Measurements from ENCODE around the gene GPR142. TPM values are rescaled to one million over a fixed set of nuclear protein-coding genes. Genes with fewer than 3 reads are reported as not detected.

GPR142 gene
- total and polyA plus RNA-seq, 2 of the 13 experiments (the other 11 are each of a cell fraction or from before 2014, with no cell fraction given), result not detected

DNA sequence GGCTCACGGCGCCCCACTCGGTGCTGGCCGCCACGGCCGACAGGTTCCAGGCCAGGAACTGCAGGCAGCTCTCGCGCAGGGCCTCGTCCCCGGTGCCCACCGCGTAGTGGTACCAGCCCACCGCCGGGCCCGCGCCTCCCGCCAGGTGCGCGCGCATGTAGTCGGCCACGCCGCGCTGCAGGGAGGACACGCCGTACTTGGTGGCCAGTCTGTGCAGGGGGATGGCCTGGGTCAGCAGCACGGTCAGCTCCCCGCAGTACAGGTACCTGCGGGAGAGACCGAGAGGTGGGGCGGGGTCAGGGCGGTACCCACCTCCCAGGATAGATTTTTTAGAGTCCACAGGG, 9.9 kb upstream of the GPR142 start:
- Histone ChIP-seq H4K20me1 (ENCODE audit: insufficient read depth, low read length) (peaks cover 3% of the 10 kb centered on the region; the same call in 1 of the 2 replicates), H3K9me3 (ENCODE audit: low read length) (no peaks in the 10 kb centered on the region), H3K9ac (ENCODE audit: insufficient read depth, low read depth, low read length) (no peak overlapping the region), H3K4me1 (ENCODE audit: insufficient read depth, low read length) (no peaks in the 10 kb centered on the region), H3K27ac (ENCODE audit: extremely low read length, insufficient read depth, low read length) (no peak overlapping the region), H3K27me3 (ENCODE audit: control insufficient read depth in 1 of 2, insufficient read depth in 2 of 2, low read length in 2 of 2) (peaks cover 16 to 85% of the 10 kb centered on the region in 2 experiments; a peak in 4 of 5 replicates), H3K79me2 (ENCODE audit: insufficient read depth, low read length) (no peaks in the 10 kb centered on the region), H3K4me2 (ENCODE audit: low read depth, low read length) (no peak overlapping the region), H2AFZ (ENCODE audit: low read length) (no peak overlapping the region), H3K36me3 (replicated peaks in 1 of 2; ENCODE audit: control insufficient read depth in 1 of 2, insufficient read depth in 2 of 2, low read length in 2 of 2) (no peaks in the 10 kb centered on the region), H3K4me3 (replicated peaks in 1 of 3; ENCODE audit: insufficient read depth in 1 of 3, low read depth in 2 of 3, low read length in 3 of 3) (no peak overlapping the region)
- ChIA-PET CTCF (ENCODE audit: low intra/inter-chr PET ratio, low total read pairs) (no interaction called here), POLR2A (no interaction called here)
- in situ Hi-C loops (cut with HindIII; ENCODE audit: extremely low pct_ligation_motif_present, low pct_unique_long_range_greater_than_20kb) (no loop called here), intact Hi-C loops (cut with micrococcal nuclease; ENCODE audit: unreplicated experiment) (no loop called here)
- FAIRE-seq, result no peak
- ATAC-seq, result no peak
- TF ChIP-seq KLF12 (CRISPR knock-in tag; IDR thresholded peaks at IDR 0.05; ENCODE audit: borderline replicate concordance) (no peak), ZNF816 (CRISPR knock-in tag; IDR thresholded peaks at IDR 0.05; ENCODE audit: borderline replicate concordance) (no peak), NAIF1 (CRISPR knock-in tag; IDR thresholded peaks at IDR 0.05; ENCODE audit: borderline replicate concordance) (no peak), GLMP (CRISPR knock-in tag; IDR thresholded peaks at IDR 0.05; ENCODE audit: borderline replicate concordance) (no peak), MAFG (CRISPR knock-in tag; IDR thresholded peaks at IDR 0.05) (no peak), EHMT2 (IDR thresholded peaks at IDR 0.05; ENCODE audit: borderline replicate concordance, low read depth, low read length) (no peak), ARNT2 (CRISPR knock-in tag; IDR thresholded peaks at IDR 0.05; ENCODE audit: low read depth) (no peak), ZNF501 (CRISPR knock-in tag; IDR thresholded peaks at IDR 0.05) (no peak), TRIM24 (CRISPR knock-in tag; IDR thresholded peaks at IDR 0.05) (no peak), SAP130 (CRISPR knock-in tag; IDR thresholded peaks at IDR 0.05; ENCODE audit: low read depth) (no peak), JUNB (CRISPR knock-in tag; IDR thresholded peaks at IDR 0.05; ENCODE audit: borderline replicate concordance) (no peak), ZSCAN12 (CRISPR knock-in tag; IDR thresholded peaks at IDR 0.05) (no peak), TEAD3 (CRISPR knock-in tag; optimal IDR thresholded peaks at IDR 0.05; ENCODE audit: borderline replicate concordance) (no peak), ZNF30 (CRISPR knock-in tag; IDR thresholded peaks at IDR 0.05) (no peak), BCLAF1 (IDR thresholded peaks at IDR 0.05) (no peak), SIX1 (CRISPR knock-in tag; IDR thresholded peaks at IDR 0.05; ENCODE audit: borderline replicate concordance) (no peak)
- no peak for DNase-seq (ENCODE audit: low spot score)
- WGBS (ENCODE audit: low lambda C conversion rate), result 52% methylated on average over 10 of the region's 32 CpGs
- no TSS peak for BruUV-seq (replicated peaks)

Data from HepG2 (cell line).